Measurements from ENCODE around the gene MAP7. TPM values are rescaled to one million over a fixed set of nuclear protein-coding genes. Genes with fewer than 3 reads are reported as not detected.
A peak's percentile ranks its signal among the peaks of the same experiment; 100 is the strongest.
"Not testable (repeated sequence)": the region's sequence is repeated elsewhere in the genome, so short reads cannot be mapped to it uniquely, and the experiment has no call there.

MAP7 gene
- total RNA-seq, 1 donor from 2014 or later: 3.9 TPM

DNA sequence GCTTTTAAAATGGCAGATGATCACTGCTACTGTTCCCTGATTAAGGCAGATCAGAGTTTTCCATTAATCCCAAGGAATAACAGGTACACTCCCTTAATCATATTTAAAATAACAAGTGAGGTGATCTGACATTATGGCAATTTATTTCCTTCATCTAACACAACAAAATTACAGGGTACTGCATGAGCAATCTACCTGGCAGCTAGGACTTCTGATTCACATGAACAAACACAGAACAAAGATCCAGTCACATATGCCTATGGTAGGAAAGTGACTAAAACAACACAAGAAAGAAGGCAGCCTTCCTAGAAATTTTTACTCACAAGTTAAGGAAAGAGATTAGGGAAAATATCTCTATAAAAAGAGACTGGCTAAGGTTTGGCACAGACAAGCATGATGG lies 33.2 kb downstream of the MAP7 start:
- intact Hi-C loops (cut with micrococcal nuclease): no loop called here
- ATAC-seq (no peak), DNase-seq (no peak)

DNA sequence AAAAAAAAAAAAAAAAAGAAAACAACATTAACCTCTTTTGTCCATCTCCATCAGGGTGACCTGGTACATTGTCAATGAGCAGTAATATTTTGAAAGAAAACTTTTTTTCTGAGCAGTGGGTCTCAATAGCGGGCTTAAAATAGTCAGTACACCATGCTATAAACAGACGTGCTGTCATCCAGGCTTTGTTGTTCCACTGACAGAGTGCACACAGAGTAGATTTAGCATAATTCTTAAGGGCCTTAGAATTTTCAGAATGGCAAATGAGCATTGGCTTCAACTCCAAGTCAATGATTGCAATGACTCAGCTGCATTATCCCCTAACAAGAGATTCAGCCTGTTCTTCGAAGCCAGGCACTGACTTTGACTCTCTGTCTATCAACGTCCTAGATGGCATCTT lies 35.6 kb downstream of the MAP7 start:
- ATAC-seq (no peak), DNase-seq (no peak)
- intact Hi-C loops (cut with micrococcal nuclease): no loop called here

DNA sequence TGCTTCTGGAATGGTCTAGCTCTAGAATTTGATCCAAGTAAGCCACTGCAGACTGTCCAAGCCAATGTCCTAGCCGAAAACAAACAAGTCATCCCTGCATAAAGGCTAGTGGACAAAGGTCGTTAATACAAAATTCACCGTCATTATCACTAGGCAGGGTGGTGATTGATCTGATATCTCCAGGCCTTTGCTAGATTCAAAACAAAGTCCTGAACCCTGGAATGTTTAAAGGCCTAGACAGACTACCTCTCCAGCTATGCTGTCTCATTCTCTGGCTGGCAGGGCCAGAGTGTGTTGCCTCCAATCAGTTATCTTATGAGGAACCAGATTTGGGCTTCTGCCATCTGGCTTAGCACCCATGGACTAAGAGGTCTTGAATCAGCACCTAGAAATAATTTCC lies 38.3 kb downstream of the MAP7 start:
- DNase-seq: peak; percentile 26
- intact Hi-C loops (cut with micrococcal nuclease): no loop called here
- peak; percentile 74 for ATAC-seq

DNA sequence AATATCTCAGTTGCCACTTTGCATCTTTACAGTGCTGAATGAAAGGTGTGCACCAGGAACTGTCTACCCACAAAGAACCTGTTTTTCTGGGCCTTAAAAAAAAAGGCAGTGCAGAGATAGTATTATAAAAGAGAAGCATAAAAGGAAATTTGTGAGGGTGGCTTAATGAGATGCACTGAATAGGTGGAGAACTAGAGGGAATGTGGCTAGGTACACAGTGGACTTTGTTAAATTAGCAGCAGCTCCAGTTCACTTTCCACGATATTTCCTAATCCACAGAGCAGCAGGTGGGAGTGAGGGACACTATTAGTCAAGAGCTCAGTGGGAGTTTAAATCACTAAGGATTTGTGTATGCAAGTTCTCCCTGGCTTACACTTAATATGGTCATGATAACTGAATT lies 38.8 kb downstream of the MAP7 start:
- ATAC-seq (no peak), DNase-seq (no peak)
- intact Hi-C loops (cut with micrococcal nuclease): no loop called here

DNA sequence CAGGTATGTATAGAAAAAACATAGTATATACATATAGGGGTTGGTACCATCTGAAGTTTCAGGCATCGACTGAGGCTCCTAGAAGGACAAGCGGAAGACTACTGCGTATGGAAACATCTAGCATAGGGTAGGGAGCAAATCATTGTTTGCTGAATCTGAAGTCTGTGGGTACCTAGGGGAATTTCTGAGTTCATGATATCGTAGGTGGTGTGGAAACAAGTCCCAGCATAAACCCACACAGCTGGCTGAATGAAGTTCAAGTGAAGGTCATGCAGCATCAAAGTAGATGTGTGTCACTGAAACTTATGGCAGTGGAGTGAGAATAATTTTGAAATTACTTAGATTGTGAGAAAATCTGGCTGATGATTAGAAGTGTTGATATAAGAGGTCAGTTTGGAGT lies 39.4 kb downstream of the MAP7 start:
- DNase-seq (no peak), ATAC-seq (no peak)
- intact Hi-C loops (cut with micrococcal nuclease): no loop called here

- DNase-seq: no peak
- no peak for ATAC-seq
- intact Hi-C loops (cut with micrococcal nuclease): no loop called here
Measured at GRCh38 chr6:136510299-136510698, 39.9 kb downstream of the MAP7 start.

DNA sequence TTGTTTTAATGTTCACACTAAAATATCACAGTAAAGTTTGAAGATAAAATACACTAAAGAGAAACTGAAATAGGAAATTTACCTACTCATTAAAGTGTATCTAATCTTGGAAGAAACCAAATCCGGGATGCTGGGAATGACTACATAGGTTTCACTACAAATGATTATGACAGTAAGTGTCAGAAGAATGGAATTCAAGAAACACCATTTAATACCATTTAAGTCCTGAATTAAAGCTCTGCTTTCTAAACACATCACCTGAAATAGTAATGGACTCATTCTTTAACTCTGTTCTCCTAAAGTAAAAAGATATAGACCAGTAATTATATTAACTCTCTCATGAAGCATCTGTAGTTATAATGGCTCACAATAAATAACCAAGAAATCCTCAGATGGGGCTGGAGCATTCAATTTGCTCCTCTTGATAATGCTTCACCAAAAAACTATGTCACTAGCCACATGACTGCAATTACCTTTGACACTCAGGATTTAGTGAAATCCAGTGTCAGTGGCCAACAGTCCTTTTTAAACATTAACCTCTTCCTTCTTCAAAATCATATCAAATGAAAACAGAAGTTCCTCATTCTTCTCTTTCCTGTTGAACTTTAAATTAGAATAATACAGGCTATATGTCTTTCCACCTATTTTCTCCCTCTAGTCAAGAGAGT lies 41.4 kb downstream of the MAP7 start:
- no peak for ATAC-seq
- intact Hi-C loops (cut with micrococcal nuclease): no loop called here
- no peak for DNase-seq

- no peak for ATAC-seq
- intact Hi-C loops (cut with micrococcal nuclease): no loop called here
- no peak for DNase-seq
Measured at GRCh38 chr6:136506124-136506799, 44.0 kb downstream of the MAP7 start.

GRCh38 chr6:136503303-136504029 lies 46.8 kb downstream of the MAP7 start:
- DNase-seq: no peak
- intact Hi-C loops (cut with micrococcal nuclease): no loop called here
- no peak for ATAC-seq

DNA sequence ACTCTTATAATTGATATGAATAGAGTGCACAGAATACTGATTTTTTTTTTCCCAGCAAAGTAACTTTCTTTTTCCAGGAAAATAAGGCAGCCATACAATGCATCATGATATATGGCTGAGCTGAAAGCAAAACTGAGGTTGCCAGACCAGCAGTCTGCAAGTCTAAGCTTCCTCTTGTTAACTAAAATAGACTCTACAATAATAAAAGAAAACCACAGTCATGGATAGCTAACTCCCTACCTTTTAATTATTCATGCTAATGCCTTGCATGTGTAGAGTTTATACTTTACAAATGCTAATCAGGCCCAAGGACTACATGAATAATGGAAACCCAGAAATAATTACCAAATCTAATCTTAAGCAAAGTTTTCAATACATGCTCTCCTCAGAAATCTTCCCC lies 47.4 kb downstream of the MAP7 start:
- DNase-seq: no peak
- intact Hi-C loops (cut with micrococcal nuclease): no loop called here
- no peak for ATAC-seq

- DNase-seq (no peak), ATAC-seq (no peak)
- intact Hi-C loops (cut with micrococcal nuclease): no loop called here
Measured at GRCh38 chr6:136501514-136501913, 48.7 kb downstream of the MAP7 start.

- ATAC-seq: no peak
- DNase-seq: no peak
- intact Hi-C loops (cut with micrococcal nuclease): no loop called here
Measured at GRCh38 chr6:136501096-136501495, 49.1 kb downstream of the MAP7 start.

DNA sequence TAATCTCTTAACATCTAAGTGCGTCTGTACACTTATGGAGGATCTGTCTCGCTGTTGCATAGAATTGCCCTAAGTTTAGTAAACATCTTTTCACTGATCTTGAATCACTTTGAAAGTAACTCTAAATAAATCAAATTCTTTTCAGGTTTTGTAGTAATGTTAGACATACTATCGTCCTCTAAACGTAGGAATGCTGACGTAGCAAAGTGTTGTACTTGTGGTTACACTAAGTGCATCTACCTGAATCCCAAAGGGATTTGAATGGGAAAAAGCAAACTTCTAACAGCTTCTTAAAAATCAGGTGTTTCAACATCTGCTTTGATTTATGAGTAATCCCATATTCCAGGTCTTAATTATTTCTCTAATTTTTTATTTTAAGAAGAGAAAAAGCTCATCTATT lies 49.8 kb downstream of the MAP7 start:
- no peak for ATAC-seq
- DNase-seq: no peak
- intact Hi-C loops (cut with micrococcal nuclease): no loop called here

GRCh38 chr6:136499370-136499769 lies 50.9 kb downstream of the MAP7 start:
- no peak for DNase-seq
- intact Hi-C loops (cut with micrococcal nuclease): no loop called here
- ATAC-seq: no peak

DNA sequence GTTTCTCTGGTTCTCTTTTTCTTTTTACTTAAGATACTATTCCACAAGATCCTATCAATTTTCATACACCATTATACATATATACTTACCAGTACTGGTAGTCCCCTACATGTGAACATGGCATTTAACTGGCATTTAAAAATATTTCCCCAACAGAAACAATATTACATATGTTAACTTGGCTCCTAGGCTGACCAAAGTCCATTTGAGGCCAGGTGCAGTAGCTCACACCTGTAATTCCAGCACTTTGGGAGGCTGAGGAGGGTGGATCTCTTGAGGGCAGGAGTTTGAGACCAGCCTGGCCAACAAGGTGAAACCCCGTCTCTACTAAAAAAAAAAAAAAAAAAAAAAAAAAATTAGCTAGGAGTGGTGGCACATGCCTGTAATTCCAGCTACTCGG lies 53.8 kb downstream of the MAP7 start:
- intact Hi-C loops (cut with micrococcal nuclease); ATAC-seq; DNase-seq: not testable (repeated sequence)

- ATAC-seq (no peak), DNase-seq (no peak)
- intact Hi-C loops (cut with micrococcal nuclease): no loop called here
Measured at GRCh38 chr6:136494710-136495109, 55.5 kb downstream of the MAP7 start.

DNA sequence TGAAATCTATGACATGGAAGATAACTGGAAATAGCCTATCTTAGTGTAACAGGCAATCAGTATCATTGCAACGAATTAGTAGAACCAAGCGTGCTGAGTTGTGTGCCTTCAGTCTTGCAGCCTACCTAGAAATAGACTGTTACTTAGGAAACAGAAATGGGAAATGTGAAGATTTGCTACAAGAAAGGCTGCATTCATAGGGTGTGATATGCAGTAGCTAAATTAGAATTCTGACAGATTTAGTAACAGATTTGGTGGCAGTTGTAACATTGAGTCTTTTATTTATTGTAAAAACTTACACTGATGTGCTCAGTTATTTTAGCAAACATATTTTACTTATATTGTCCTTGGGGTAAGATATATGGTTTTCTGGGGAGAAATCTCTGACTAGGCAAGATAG lies 56.2 kb downstream of the MAP7 start:
- intact Hi-C loops (cut with micrococcal nuclease): no loop called here
- DNase-seq: no peak
- ATAC-seq: no peak

- ATAC-seq (no peak), DNase-seq (no peak)
- intact Hi-C loops (cut with micrococcal nuclease): no loop called here
Measured at GRCh38 chr6:136492409-136492808, 57.8 kb downstream of the MAP7 start.

GRCh38 chr6:136491754-136492153 lies 58.5 kb downstream of the MAP7 start:
- DNase-seq: no peak
- no peak for ATAC-seq
- intact Hi-C loops (cut with micrococcal nuclease): no loop called here

DNA sequence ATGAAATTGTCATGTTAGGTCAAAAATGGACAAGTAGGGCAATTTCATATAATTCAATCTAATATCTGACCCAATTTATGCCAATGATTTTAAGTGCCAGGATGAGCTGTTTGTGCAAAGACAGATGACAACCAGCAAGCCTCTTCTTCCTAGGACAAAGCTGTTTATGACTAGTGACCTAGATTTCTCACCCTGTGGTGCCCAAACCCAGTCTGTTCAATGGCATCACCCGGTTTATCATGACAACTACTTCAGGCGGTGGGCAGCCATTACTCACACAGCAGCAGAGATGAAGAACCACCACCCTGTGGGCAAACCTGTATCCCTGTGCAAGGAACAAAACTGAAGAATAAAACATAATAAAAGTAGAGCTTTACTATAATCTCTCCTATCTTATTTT lies 59.0 kb downstream of the MAP7 start:
- no peak for ATAC-seq
- intact Hi-C loops (cut with micrococcal nuclease): no loop called here

GRCh38 chr6:136489689-136490033 lies 60.6 kb downstream of the MAP7 start:
- DNase-seq; ATAC-seq; intact Hi-C loops (cut with micrococcal nuclease): not testable (repeated sequence)

More for the DNA sequence above, 59.0 kb downstream of the MAP7 start:
- DNase-seq: no peak
